Osteoblast (primary cell): ENCODE measurements around the gene CAMK2B. TPM values are rescaled to one million over a fixed set of nuclear protein-coding genes. Genes with fewer than 3 reads are reported as not detected.
"Not testable (repeated sequence)": the region's sequence is repeated elsewhere in the genome, so short reads cannot be mapped to it uniquely, and the experiment has no call there.

Experiments used
- DNase-seq: peaks from one replicate; pipeline ENCODE4 v3.0.0; 2011; ENCODE audit warnings: low spot score, mixed read lengths; ENCODE audit not compliant: insufficient read length; ENCODE audit errors: missing footprints
- H2AFZ ChIP-seq: 2 replicates; pipeline ENCODE4 v1.6.0; 2011; ENCODE audit warnings: mild to moderate bottlenecking, low read length
- H3K27ac ChIP-seq: 2 replicates; pipeline ENCODE4 v1.5.1; 2011; ENCODE audit warnings: mild to moderate bottlenecking, low read depth, low read length, moderate library complexity
- H3K27me3 ChIP-seq: 2 replicates; pipeline ENCODE4 v1.6.0; 2012; ENCODE audit warnings: mild to moderate bottlenecking, control low read depth, inconsistent platforms, low read length, moderate library complexity; ENCODE audit not compliant: insufficient read depth
- H3K36me3 ChIP-seq: 2 replicates; pipeline ENCODE4 v1.5.1; 2011; ENCODE audit warnings: mild to moderate bottlenecking, low read length, control low read depth, moderate library complexity; ENCODE audit not compliant: insufficient read depth
- H3K4me1 ChIP-seq: 2 replicates; pipeline ENCODE4 v1.5.1; 2011; ENCODE audit warnings: mild to moderate bottlenecking, low read length, control low read depth, moderate library complexity; ENCODE audit not compliant: insufficient read depth
- H3K4me2 ChIP-seq: 2 replicates; pipeline ENCODE4 v1.6.0; 2011; ENCODE audit warnings: mild to moderate bottlenecking, low read length; ENCODE audit not compliant: insufficient read depth
- H3K4me3 ChIP-seq: fragments of 200-600 bp; sonication (generic); 3 replicates; pipeline ENCODE4 v1.5.1; 2012; ENCODE audit warnings: mild to moderate bottlenecking, low read length, inconsistent platforms; ENCODE audit not compliant: insufficient read depth
- H3K79me2 ChIP-seq: 2 replicates; pipeline ENCODE4 v1.6.0; 2012; ENCODE audit warnings: mild to moderate bottlenecking, low read length, control low read depth, inconsistent platforms; ENCODE audit not compliant: insufficient read depth
- H3K9me3 ChIP-seq: 2 replicates; pipeline ENCODE4 v1.5.1; 2011; ENCODE audit warnings: low read depth, low read length, control low read depth
- H4K20me1 ChIP-seq: 2 replicates; pipeline ENCODE4 v1.6.0; 2012; ENCODE audit warnings: mild to moderate bottlenecking, low read length, control low read depth; ENCODE audit not compliant: insufficient read depth
- total RNA-seq: library from RNA; depleted of rRNA; stranded (reverse); fragments of >200 nt; gene quantifications from 2 replicates; pipeline ENCODE4 v1.2.3, GENCODE V29; 2012
- TF ChIP-seq, protein P1 (sequence below): IDR thresholded peaks from 2 replicates; pipeline ENCODE4 v1.5.1; 2011; ENCODE audit warnings: mild to moderate bottlenecking, low read depth, low read length, moderate library complexity; ENCODE audit errors: extremely low read depth

CAMK2B gene
- total RNA-seq, 1 donor, result not detected

GRCh38 chr7:44172803-44173424, 152.5 kb downstream of the CAMK2B start:
- DNase-seq, result no peak
- TF ChIP-seq, protein P1, sequence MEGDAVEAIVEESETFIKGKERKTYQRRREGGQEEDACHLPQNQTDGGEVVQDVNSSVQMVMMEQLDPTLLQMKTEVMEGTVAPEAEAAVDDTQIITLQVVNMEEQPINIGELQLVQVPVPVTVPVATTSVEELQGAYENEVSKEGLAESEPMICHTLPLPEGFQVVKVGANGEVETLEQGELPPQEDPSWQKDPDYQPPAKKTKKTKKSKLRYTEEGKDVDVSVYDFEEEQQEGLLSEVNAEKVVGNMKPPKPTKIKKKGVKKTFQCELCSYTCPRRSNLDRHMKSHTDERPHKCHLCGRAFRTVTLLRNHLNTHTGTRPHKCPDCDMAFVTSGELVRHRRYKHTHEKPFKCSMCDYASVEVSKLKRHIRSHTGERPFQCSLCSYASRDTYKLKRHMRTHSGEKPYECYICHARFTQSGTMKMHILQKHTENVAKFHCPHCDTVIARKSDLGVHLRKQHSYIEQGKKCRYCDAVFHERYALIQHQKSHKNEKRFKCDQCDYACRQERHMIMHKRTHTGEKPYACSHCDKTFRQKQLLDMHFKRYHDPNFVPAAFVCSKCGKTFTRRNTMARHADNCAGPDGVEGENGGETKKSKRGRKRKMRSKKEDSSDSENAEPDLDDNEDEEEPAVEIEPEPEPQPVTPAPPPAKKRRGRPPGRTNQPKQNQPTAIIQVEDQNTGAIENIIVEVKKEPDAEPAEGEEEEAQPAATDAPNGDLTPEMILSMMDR, result no peak
- H3K27ac ChIP-seq, result no peak overlapping the region

GRCh38 chr7:44172352-44172751, 153.0 kb downstream of the CAMK2B start:
- DNase-seq, result no peak
- Histone ChIP-seq H3K9me3 (no peaks in the 10 kb centered on the region), H3K4me3 (no peak overlapping the region), H3K4me1 (no peaks in the 10 kb centered on the region), H4K20me1 (no peaks in the 10 kb centered on the region), H3K4me2 (no peak overlapping the region), H3K27me3 (peaks cover 19% of the 10 kb centered on the region), H3K27ac (no peak overlapping the region), H2AFZ (no peak overlapping the region), H3K79me2 (no peaks in the 10 kb centered on the region), H3K36me3 (no peaks in the 10 kb centered on the region)
- TF ChIP-seq, protein P1, result no peak

More at GRCh38 chr7:44172803-44173424, 152.5 kb downstream of the CAMK2B start:
- H3K9me3 ChIP-seq, result no peaks in the 10 kb centered on the region
- H4K20me1 ChIP-seq, result no peaks in the 10 kb centered on the region
- no peaks in the 10 kb centered on the region for H3K36me3 ChIP-seq
- no peak overlapping the region for H3K4me2 ChIP-seq
- H3K27me3 ChIP-seq, result peaks cover 14% of the 10 kb centered on the region
- H3K79me2 ChIP-seq, result no peaks in the 10 kb centered on the region
- peaks cover 3% of the 10 kb centered on the region for H3K4me1 ChIP-seq
- H2AFZ ChIP-seq, result no peak overlapping the region
- no peak overlapping the region for H3K4me3 ChIP-seq

DNA sequence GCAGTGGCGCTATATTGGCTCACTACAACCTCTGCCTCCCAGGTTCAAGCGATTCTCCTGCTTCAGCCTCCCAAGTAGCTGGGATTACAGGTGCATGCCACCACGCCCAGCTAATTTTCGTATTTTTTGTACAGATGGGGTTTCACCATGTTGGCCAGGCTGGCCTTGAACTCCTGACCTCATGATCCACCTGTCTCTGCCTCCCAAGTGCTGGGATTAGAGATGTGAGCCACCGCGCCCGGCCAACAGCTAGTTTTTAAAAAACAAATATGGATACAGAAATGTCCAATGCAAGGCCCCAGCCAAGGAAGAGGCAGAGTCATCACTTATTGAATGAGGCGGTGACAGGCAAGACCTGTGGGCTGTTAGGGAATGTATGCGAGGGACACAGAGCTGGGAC, 153.5 kb downstream of the CAMK2B start:
- not testable (repeated sequence) for H3K79me2 ChIP-seq, H3K4me2 ChIP-seq, DNase-seq, H4K20me1 ChIP-seq, H3K9me3 ChIP-seq, H3K4me3 ChIP-seq, H3K4me1 ChIP-seq, H3K36me3 ChIP-seq, H3K27ac ChIP-seq, H2AFZ ChIP-seq
- H3K27me3 ChIP-seq, result peaks cover 23% of the 10 kb centered on the region

- DNase-seq, result no peak
- Histone ChIP-seq H3K27ac (no peak overlapping the region), H3K27me3 (peaks cover 9% of the 10 kb centered on the region), H3K4me3 (no peak overlapping the region), H3K9me3 (no peaks in the 10 kb centered on the region), H3K36me3 (no peaks in the 10 kb centered on the region), H3K4me2 (no peak overlapping the region), H3K79me2 (no peaks in the 10 kb centered on the region), H2AFZ (no peak overlapping the region), H4K20me1 (no peaks in the 10 kb centered on the region), H3K4me1 (peaks cover 14% of the 10 kb centered on the region)
- TF ChIP-seq, protein P1, result no peak
Measured at GRCh38 chr7:44167920-44168319, 157.5 kb downstream of the CAMK2B start.

Other genes starting within 250 kb of the CAMK2B start
- 35.9 and 40.9 TPM in 2 replicates for gene POLM, start 243.1 kb downstream of the CAMK2B start, total RNA-seq
- 219 and 267 TPM in 2 replicates for gene AEBP1, start 221.2 kb downstream of the CAMK2B start, total RNA-seq
- 69.2 and 80.3 TPM in 2 replicates for gene POLD2, start 202.0 kb downstream of the CAMK2B start, total RNA-seq
- gene MYL7, start 184.3 kb downstream of the CAMK2B start, total RNA-seq, result not detected in 2 replicates
- not detected in 2 replicates for gene GCK, start 136.2 kb downstream of the CAMK2B start, total RNA-seq
- 90.1 and 95.2 TPM in 2 replicates for gene YKT6, start 124.6 kb downstream of the CAMK2B start, total RNA-seq
- gene NUDCD3, start 165.1 kb upstream of the CAMK2B start, total RNA-seq, result 44.2 and 54.3 TPM in 2 replicates
- gene NPC1L1, start 215.7 kb upstream of the CAMK2B start, total RNA-seq, result not detected in 2 replicates
- 34.7 and 38.9 TPM in 2 replicates for gene DDX56, start 248.3 kb upstream of the CAMK2B start, total RNA-seq